GM12878 (cell line): Measurements from ENCODE around the gene PHC1. TPM values are rescaled to one million over a fixed set of nuclear protein-coding genes. Genes with fewer than 3 reads are reported as not detected.
A peak's percentile ranks its signal among the peaks of the same experiment; 100 is the strongest.

ENCODE experiments used
- ATAC-seq: fragments of 200-7000 bp; cut with Tn5 transposase; 3 replicates; pipeline ENCODE4 v1.9.1; 2020; ENCODE audit warnings: mild to moderate bottlenecking, moderate library complexity
- BruUV-seq: library from RNA; stranded (reverse); fragments of 400-500 nt; replicated peaks from 2 replicates; lab custom pipeline; 2021; lab: Mats Ljungman, UMichigan
- CTCF ChIA-PET: fragments of 300-600 bp; sonication (Branson Sonifier 250); formaldehyde crosslinking; extraction: SDS; loops from one replicate; lab custom pipeline; 2021; ENCODE audit warnings: inconsistent platforms; lab: Yijun Ruan, JAX
- POLR2A ChIA-PET: fragments of 350-600 bp; formaldehyde crosslinking; extraction: SDS; loops from one replicate; lab custom pipeline; 2021; ENCODE audit warnings: inconsistent platforms; lab: Charles Lee
- RAD21 ChIA-PET: fragments of 300-600 bp; sonication (Branson Sonifier 250); formaldehyde crosslinking; loops from one replicate; lab custom pipeline; 2023; ENCODE audit warnings: antibody characterized with exemption; ENCODE audit not compliant: unreplicated experiment; lab: Charles Lee
- SMC1A ChIA-PET: fragments of 300-600 bp; sonication (Branson Sonifier 250); formaldehyde crosslinking; loops from one replicate; lab custom pipeline; 2023; ENCODE audit not compliant: unreplicated experiment, uncharacterized antibody; lab: Charles Lee
- DNase-seq: peaks from one replicate; pipeline ENCODE4 v3.0.0-alpha.2; 2011; ENCODE audit warnings: low read depth, low spot score
- FAIRE-seq: peaks from 3 replicates; lab custom pipeline; 2011; peaks lifted over from hg19 to GRCh38; lab: Jason Lieb, UNC
- H2AFZ ChIP-seq: 2 replicates; pipeline ENCODE4 v1.6.0; 2011; ENCODE audit warnings: low read depth, low read length, control low read depth; ENCODE audit not compliant: control insufficient read depth
- H3K27ac ChIP-seq: 2 replicates; pipeline ENCODE4 v1.5.1; 2011; ENCODE audit warnings: control low read depth; ENCODE audit not compliant: control insufficient read depth, insufficient read depth
- H3K27me3 ChIP-seq, 2 experiments: replicated peaks in 1 of 2; 2 replicates each; pipeline versions ENCODE4 v1.6.0 to v1.6.1; 2011; ENCODE audit warnings: low read length in 1 of 2; ENCODE audit not compliant: control insufficient read depth in 2 of 2, insufficient read depth in 2 of 2
- H3K36me3 ChIP-seq, 2 experiments: 2 replicates each; pipeline ENCODE4 v1.5.1; 2011; ENCODE audit warnings: low read length in 1 of 2; ENCODE audit not compliant: control insufficient read depth in 2 of 2, insufficient read depth in 2 of 2
- H3K4me1 ChIP-seq: 2 replicates; pipeline ENCODE4 v1.6.1; 2011; ENCODE audit warnings: mild to moderate bottlenecking, low read length, moderate library complexity, mixed read lengths; ENCODE audit not compliant: control insufficient read depth, insufficient read depth
- H3K4me2 ChIP-seq: 2 replicates; pipeline ENCODE4 v1.6.0; 2011; ENCODE audit warnings: control low read depth; ENCODE audit not compliant: control insufficient read depth, insufficient read depth
- H3K4me3 ChIP-seq: fragments of 200-600 bp; sonication (generic); 2 replicates; pipeline ENCODE4 v1.5.1; 2016
- H3K79me2 ChIP-seq: 2 replicates; pipeline ENCODE4 v1.6.0; 2011; ENCODE audit warnings: low read length; ENCODE audit not compliant: control insufficient read depth, insufficient read depth
- H3K9ac ChIP-seq: 2 replicates; pipeline ENCODE4 v1.8.0; 2011; ENCODE audit warnings: low read length, control low read depth, mixed read lengths; ENCODE audit not compliant: control insufficient read depth, insufficient read depth
- H3K9me3 ChIP-seq: replicated peaks from 3 replicates; pipeline ENCODE4 v1.5.1; 2011; ENCODE audit warnings: mild to moderate bottlenecking, low read length; ENCODE audit not compliant: control insufficient read depth, insufficient read depth
- H4K20me1 ChIP-seq: 2 replicates; pipeline ENCODE4 v1.6.0; 2011; ENCODE audit not compliant: control insufficient read depth, insufficient read depth
- BACH1 ChIP-seq: fragments of 450-650 bp; IDR thresholded peaks from 2 replicates; pipeline ENCODE4 v1.6.1; 2017; ENCODE audit warnings: mild to moderate bottlenecking, borderline replicate concordance
- BMI1 ChIP-seq: fragments of 450-650 bp; IDR thresholded peaks from 2 replicates; pipeline ENCODE4 v1.6.1; 2016; ENCODE audit warnings: mild to moderate bottlenecking, moderate library complexity, borderline replicate concordance
- CREB1 ChIP-seq: IDR thresholded peaks from 2 replicates; pipeline ENCODE4 v1.6.1; 2012; ENCODE audit warnings: low read depth, mild to moderate bottlenecking, inconsistent platforms
- FOXM1 ChIP-seq: IDR thresholded peaks from 2 replicates; pipeline ENCODE4 v1.6.1; 2012; ENCODE audit warnings: low read depth, mild to moderate bottlenecking, inconsistent platforms, low read length, moderate library complexity
- GATAD2B ChIP-seq: fragments of 450-650 bp; conservative IDR thresholded peaks from 2 replicates; pipeline ENCODE4 v1.6.1; 2017; ENCODE audit warnings: low read depth, mild to moderate bottlenecking, moderate library complexity
- IKZF2 ChIP-seq, 2 experiments: fragments of 450-650 bp; IDR thresholded peaks; 2 replicates each; pipeline ENCODE4 v1.6.1; 2017; ENCODE audit warnings: mild to moderate bottlenecking in 2 of 2, moderate library complexity in 2 of 2
- MTA3 ChIP-seq: IDR thresholded peaks from 2 replicates; pipeline ENCODE4 v1.6.1; 2012; ENCODE audit warnings: low read length, inconsistent platforms, borderline replicate concordance
- NFIC ChIP-seq: IDR thresholded peaks from 2 replicates; pipeline ENCODE4 v1.6.1; 2012; ENCODE audit warnings: low read depth, mild to moderate bottlenecking, inconsistent platforms, low read length, moderate library complexity
- PML ChIP-seq: IDR thresholded peaks from 2 replicates; pipeline ENCODE4 v1.6.1; 2012; ENCODE audit warnings: low read length, inconsistent platforms
- POLR2AphosphoS5 ChIP-seq: IDR thresholded peaks from 2 replicates; pipeline ENCODE4 v1.6.1; 2011; ENCODE audit warnings: mild to moderate bottlenecking, low read length, inconsistent platforms
- RAD51 ChIP-seq: fragments of 450-650 bp; IDR thresholded peaks from 2 replicates; pipeline ENCODE4 v1.6.1; 2016; ENCODE audit warnings: moderate library complexity, mild to moderate bottlenecking, inconsistent platforms
- REST ChIP-seq: IDR thresholded peaks from 2 replicates; pipeline ENCODE4 v1.6.1; 2012; ENCODE audit warnings: mild to moderate bottlenecking, low read depth, low read length
- SIX5 ChIP-seq: IDR thresholded peaks from 2 replicates; pipeline ENCODE4 v1.6.1; 2011; ENCODE audit warnings: mild to moderate bottlenecking, low read depth, low read length, moderate library complexity; ENCODE audit not compliant: severe bottlenecking
- SPI1 ChIP-seq: IDR thresholded peaks from 2 replicates; pipeline ENCODE4 v1.6.1; 2011; ENCODE audit warnings: low read depth, mild to moderate bottlenecking, low read length, moderate library complexity, borderline replicate concordance; ENCODE audit not compliant: insufficient read depth
- TCF12 ChIP-seq: IDR thresholded peaks from 2 replicates; pipeline ENCODE4 v1.6.1; 2011; ENCODE audit warnings: low read depth, mild to moderate bottlenecking, low read length
- ZBED1 ChIP-seq: IDR thresholded peaks from 2 replicates; pipeline ENCODE4 v1.6.1; 2016; ENCODE audit warnings: borderline replicate concordance
- ZNF207 ChIP-seq: fragments of 450-650 bp; IDR thresholded peaks from 2 replicates; pipeline ENCODE4 v1.6.1; 2014; ENCODE audit warnings: antibody characterized with exemption, mild to moderate bottlenecking, borderline replicate concordance
- ZNF687 ChIP-seq: fragments of 450-650 bp; IDR thresholded peaks from 2 replicates; pipeline ENCODE4 v1.6.1; 2017; ENCODE audit warnings: mild to moderate bottlenecking, moderate library complexity
- in situ Hi-C: fragments of 300-500 bp; cut with MboI; formaldehyde crosslinking; loops from 9 replicates; pipeline ENCODE4 v1.14.3; 2018; ENCODE audit warnings: mixed read lengths
- intact Hi-C: fragments of 100-400 bp; cut with micrococcal nuclease; formaldehyde crosslinking; loops from one replicate; pipeline ENCODE4 v1.14.2; 2022; ENCODE audit not compliant: unreplicated experiment
- polyA plus RNA-seq, 11 experiments: library from polyadenylated mRNA; depleted of rRNA in 4 of 11; unstranded in 6 of 11; stranded (reverse) in 5 of 11; fragments of >200 nt; fragmentation: Nextera tagmentation in 4 of 11; fragmentation: Illumina TruSeq in 1 of 11; extraction: Ambion mirVana in 4 of 11; extraction: Trizol in 1 of 11; gene quantifications; 1 replicate in 1 of 11; 2 replicates in 10 of 11; pipeline versions ENCODE4 v1.2.1 to v1.2.3, GENCODE V29; 2011 to 2016; ENCODE audit warnings: inconsistent platforms in 2 of 11, missing spikeins in 2 of 11, low read depth in 1 of 11
- total RNA-seq, 4 experiments: library from RNA; depleted of rRNA in 3 of 4; stranded (reverse); fragments of >200 nt in 3 of 4; fragmentation: Illumina TruSeq in 1 of 4; extraction: Trizol in 1 of 4; gene quantifications; 2 replicates each; pipeline versions ENCODE4 v1.2.1 to v1.2.3, GENCODE V29; 2013 to 2021

PHC1 gene
- total and polyA plus RNA-seq, 10 of the 15 experiments (the other 5 are each of a cell fraction or from before 2014, with no cell fraction given), result 0.50 to 16.3 (median 2.1) TPM

- H3K4me2 ChIP-seq, result peak overlapping the region; percentile 61
- H3K27me3 ChIP-seq, result no peaks in the 10 kb centered on the region
- ChIA-PET POLR2A (interaction anchor here (0.6 to 0.7 kb wide), 3 partner anchors 31 to 497 kb away, joined by 3 read pairs; no protein-coding TSS in a partner anchor), SMC1A (interaction anchor here (1.6 to 1.9 kb wide), 2 partner anchors 34 to 84 kb away, joined by 4 to 8 read pairs; partner anchors contain the start of gene PHC1), RAD21 (interaction anchor here (2.0 to 3.3 kb wide), 3 partner anchors 33 to 319 kb away, joined by 7 to 14 read pairs (median 9); partner anchors contain the start of gene PHC1), CTCF (interaction anchor here (0.6 to 2.1 kb wide), 5 partner anchors 91 to 289 kb away, joined by 3 to 7 read pairs (median 4); no protein-coding TSS in a partner anchor)
- H3K79me2 ChIP-seq, result peaks cover 39% of the 10 kb centered on the region
- DNase-seq (no peak), FAIRE-seq (no peak), ATAC-seq (no peak)
- H2AFZ ChIP-seq, result no peak overlapping the region
- peak overlapping the region; percentile 74; the same call in 1 of the 2 replicates for H3K9ac ChIP-seq
- in situ Hi-C loops (no loop called here), intact Hi-C loops (loop anchor here (2.0 kb wide), 1 partner anchor 31 kb away; no protein-coding TSS in a partner anchor)
- peak overlapping the region; percentile 94 for H3K27ac ChIP-seq
- no peaks in the 10 kb centered on the region; the same call in 2 of the 3 replicates for H3K9me3 ChIP-seq
- peaks cover 4 to 20% of the 10 kb centered on the region in 2 experiments; a peak in 3 of 4 replicates for H3K36me3 ChIP-seq
- no TSS peak for BruUV-seq
- H3K4me3 ChIP-seq, result peak overlapping the region; percentile 86
- H3K4me1 ChIP-seq, result peaks cover 10% of the 10 kb centered on the region; the same call in 1 of the 2 replicates
- no peaks in the 10 kb centered on the region for H4K20me1 ChIP-seq
- TF ChIP-seq GATAD2B (no peak), PML (0 out of 2 replicates have a peak, but pooled peaks have one; percentile 40), FOXM1 (no peak), MTA3 (0 out of 2 replicates have a peak, but pooled peaks have one; percentile 51), POLR2AphosphoS5 (no peak), ZNF207 (no peak), TCF12 (no peak), REST (no peak), ZNF687 (no peak), NFIC (0 out of 2 replicates have a peak, but pooled peaks have one; percentile 27), BMI1 (no peak), BACH1 (no peak), ZBED1 (no peak), IKZF2 (IDR thresholded peaks at IDR 0.05) (0 out of 4 replicates have a peak, but pooled peaks of 1 of the 2 experiments have one; percentile 13), RAD51 (no peak), SPI1 (peak; percentile 59; the same call in 1 of the 2 replicates), SIX5 (no peak), CREB1 (no peak)
Measured at GRCh38 chr12:8947737-8948136, 33.4 kb downstream of the PHC1 start.
